GM12892 (cell line): ENCODE data around the gene TACC2.

ENCODE experiments used
- POLR2A ChIP-seq: IDR thresholded peaks from 2 replicates; pipeline ENCODE4 v1.6.1; 2011; ENCODE audit warnings: low read depth, low read length, control low read depth
- POLR2AphosphoS5 ChIP-seq: IDR thresholded peaks from 2 replicates; pipeline ENCODE4 v1.6.1; 2011; ENCODE audit warnings: low read depth, low read length, control low read depth

GRCh38 chr10:122254831-122255230, 265.9 kb downstream of the TACC2 start:
- TF ChIP-seq POLR2A (no peak), POLR2AphosphoS5 (no peak)
